ENCODE results near the gene PWWP2B. TPM values are rescaled to one million over a fixed set of nuclear protein-coding genes. Genes with fewer than 3 reads are reported as not detected.

The PWWP2B gene
- total RNA-seq, 5 donors from 2014 or later (not counting 1 experiment from before 2014, with no cell fraction given) = 11.5 to 15.3 (median 13.6) TPM

DNA sequence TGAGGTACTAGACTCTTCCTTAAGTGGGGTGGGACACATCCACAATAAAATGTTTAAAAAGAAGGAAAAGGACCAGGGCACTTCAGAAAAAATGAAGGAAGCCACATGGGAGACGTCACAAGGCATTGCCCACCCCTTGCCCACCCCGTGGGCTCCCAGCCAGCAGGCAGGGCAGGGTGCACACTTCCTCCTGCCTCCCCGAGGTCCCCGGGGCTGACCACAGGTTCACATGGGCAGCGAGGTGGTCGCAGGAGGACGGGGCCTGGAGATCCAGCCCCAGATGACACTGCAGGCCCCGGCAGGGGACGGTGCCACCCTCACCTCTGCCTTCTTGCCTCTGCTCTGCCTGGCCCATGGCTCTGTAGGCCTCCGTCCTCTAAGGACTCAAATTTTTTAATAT, 45.6 kb downstream of the PWWP2B start:
- no peak overlapping the region for H3K4me3 Mint-ChIP-seq
- peaks cover 33 to 35% (median 35%) of the 10 kb centered on the region in 3 donors for H3K4me1 Mint-ChIP-seq
- DNase-seq (no peak), ATAC-seq (replicated peaks in 1 of 4) (no peak)
- H3K36me3 ChIP-seq (ENCODE audit: control insufficient read depth in 2 of 2, extremely low read depth in 1 of 2, insufficient read depth in 1 of 2, low read length in 1 of 2) = no peaks in the 10 kb centered on the region
- H3K27me3 ChIP-seq (replicated peaks in 1 of 2; ENCODE audit: control insufficient read depth in 2 of 2, extremely low read depth in 1 of 2, insufficient read depth in 2 of 2, low read length in 1 of 2) = no peaks in the 10 kb centered on the region
- POLR2A ChIA-PET = no interaction called here
- H3K9me3 Mint-ChIP-seq = no peaks in the 10 kb centered on the region
- H3K9me3 ChIP-seq = no peaks in the 10 kb centered on the region
- no peak overlapping the region for H3K27ac ChIP-seq (ENCODE audit: low read length)
- peaks cover 26 to 43% of the 10 kb centered on the region in 2 experiments for H3K4me1 ChIP-seq (ENCODE audit: control insufficient read depth in 1 of 2, extremely low read depth in 1 of 2, insufficient read depth in 2 of 2, low read length in 2 of 2)
- no peak overlapping the region for H3K27ac Mint-ChIP-seq
- WGBS (ENCODE audit: insufficient coverage) = 82% methylated on average over 3 of the region's 10 CpGs
- CTCF ChIA-PET = interaction anchor here in 1 of 2 donors (1.6 kb wide), 1 partner anchor 135 kb away, joined by 5 read pairs; the partner anchor contains the start of gene STK32C
- no peak overlapping the region for H3K4me3 ChIP-seq (ENCODE audit: control insufficient read depth in 1 of 2, extremely low read depth in 1 of 2, low read length in 1 of 2)
- no peaks in the 10 kb centered on the region for H3K27me3 Mint-ChIP-seq
- H3K36me3 Mint-ChIP-seq = no peaks in the 10 kb centered on the region

DNA sequence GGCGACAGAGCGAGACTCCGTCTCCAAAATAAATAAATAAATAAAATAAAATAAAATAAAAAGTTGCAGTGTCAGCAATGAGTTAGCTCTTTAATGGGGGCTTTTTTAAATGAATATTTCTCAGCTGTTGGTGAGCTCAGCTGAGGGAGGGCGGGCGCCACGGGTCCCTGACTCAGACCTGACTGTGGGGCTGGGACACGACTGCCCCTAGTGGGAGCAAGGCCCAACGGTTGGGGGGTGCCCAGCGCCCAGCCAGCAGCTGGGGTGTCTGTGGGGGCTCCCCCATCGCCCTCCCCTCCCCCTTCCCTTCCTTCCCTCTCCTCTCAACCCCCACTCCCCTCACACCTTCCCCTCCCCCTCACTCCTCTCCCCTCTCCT, 46.6 kb downstream of the PWWP2B start:
- H3K27me3 ChIP-seq (replicated peaks in 1 of 2; ENCODE audit: control insufficient read depth in 2 of 2, extremely low read depth in 1 of 2, insufficient read depth in 2 of 2, low read length in 1 of 2) = no peaks in the 10 kb centered on the region
- H3K9me3 Mint-ChIP-seq = no peaks in the 10 kb centered on the region
- peak; percentile 41 to 50 (median 44) for ATAC-seq (replicated peaks in 1 of 4)
- DNase-seq = peak in 34 of 35 experiments; percentile 49 to 83 (median 66)
- no peak overlapping the region for H3K4me3 ChIP-seq (ENCODE audit: control insufficient read depth in 1 of 2, extremely low read depth in 1 of 2, low read length in 1 of 2)
- POLR2A ChIA-PET = no interaction called here
- H3K9me3 ChIP-seq = no peaks in the 10 kb centered on the region
- no peak overlapping the region for H3K27ac ChIP-seq (ENCODE audit: low read length)
- H3K27me3 Mint-ChIP-seq = no peaks in the 10 kb centered on the region
- H3K27ac Mint-ChIP-seq = peak overlapping the region in 1 of 2 donors; percentile 16
- H3K36me3 Mint-ChIP-seq = no peaks in the 10 kb centered on the region
- H3K4me1 Mint-ChIP-seq = peaks cover 39 to 41% (median 39%) of the 10 kb centered on the region in 3 donors
- WGBS (ENCODE audit: insufficient coverage) = 20% methylated on average over 1 of the region's 10 CpGs
- CTCF ChIA-PET = interaction anchor here in 1 of 2 donors (0.7 to 1.6 kb wide), 4 partner anchors 30 to 136 kb away, joined by 3 to 5 read pairs (median 3); partner anchors contain the start of gene STK32C
- H3K36me3 ChIP-seq (ENCODE audit: control insufficient read depth in 2 of 2, extremely low read depth in 1 of 2, insufficient read depth in 1 of 2, low read length in 1 of 2) = no peaks in the 10 kb centered on the region
- peak overlapping the region in 1 of 3 donors; percentile 74 for H3K4me3 Mint-ChIP-seq
- peaks cover 32 to 51% of the 10 kb centered on the region in 2 experiments for H3K4me1 ChIP-seq (ENCODE audit: control insufficient read depth in 1 of 2, extremely low read depth in 1 of 2, insufficient read depth in 2 of 2, low read length in 2 of 2)

DNA sequence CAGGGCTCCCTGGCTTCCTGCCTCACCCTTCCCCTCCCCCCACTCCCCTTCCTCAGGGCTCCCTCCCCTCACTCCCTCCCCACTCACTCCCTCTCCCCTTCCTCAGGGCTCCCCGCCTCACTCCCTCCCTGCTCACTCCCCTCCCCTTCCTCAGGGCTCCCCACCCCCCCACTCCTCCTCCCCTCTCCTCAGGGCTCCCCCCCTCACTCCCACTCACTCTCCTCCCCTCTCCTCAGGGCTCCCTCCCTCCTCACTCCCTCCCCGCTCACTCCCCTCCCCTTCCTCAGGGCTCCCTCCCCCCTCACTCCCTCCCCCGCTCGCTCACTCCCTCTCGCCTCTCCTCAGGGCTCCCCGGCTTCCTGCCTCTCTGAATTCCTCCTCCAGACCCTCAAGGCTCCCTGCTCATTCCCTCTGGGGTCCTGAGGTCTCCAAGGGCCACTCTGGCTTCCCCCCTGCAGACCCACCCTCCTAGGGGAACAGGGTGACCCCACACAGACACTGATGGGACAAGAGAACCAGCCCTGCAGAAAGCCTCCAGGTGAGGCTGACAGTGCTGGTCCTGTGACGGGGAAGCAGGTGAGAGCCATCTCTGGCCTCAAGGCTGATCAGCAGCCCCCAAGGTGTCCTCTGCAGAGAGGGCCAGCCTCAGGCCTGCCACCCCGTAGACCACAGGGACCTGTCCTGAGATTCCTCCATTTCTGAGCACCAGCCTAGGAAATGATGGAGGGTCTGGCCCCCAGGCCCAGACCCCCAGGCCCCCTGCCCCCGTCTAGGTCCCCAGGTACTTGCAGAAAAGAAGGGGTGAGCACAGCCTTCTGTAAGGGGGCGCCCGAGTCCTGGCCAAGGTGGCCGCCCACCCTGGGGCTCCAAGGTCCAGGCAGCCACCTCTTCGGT, 47.2 kb downstream of the PWWP2B start:
- no peaks in the 10 kb centered on the region for H3K27me3 Mint-ChIP-seq
- Histone ChIP-seq H3K27me3 (replicated peaks in 1 of 2; ENCODE audit: control insufficient read depth in 2 of 2, extremely low read depth in 1 of 2, insufficient read depth in 2 of 2, low read length in 1 of 2) (no peaks in the 10 kb centered on the region), H3K27ac (ENCODE audit: low read length) (peak overlapping the region; percentile 63), H3K36me3 (ENCODE audit: control insufficient read depth in 2 of 2, extremely low read depth in 1 of 2, insufficient read depth in 1 of 2, low read length in 1 of 2) (no peaks in the 10 kb centered on the region), H3K9me3 (no peaks in the 10 kb centered on the region), H3K4me3 (ENCODE audit: control insufficient read depth in 1 of 2, extremely low read depth in 1 of 2, low read length in 1 of 2) (peak overlapping the region in 1 of 2 donors; percentile 23), H3K4me1 (ENCODE audit: control insufficient read depth in 1 of 2, extremely low read depth in 1 of 2, insufficient read depth in 2 of 2, low read length in 2 of 2) (peaks cover 32 to 52% of the 10 kb centered on the region in 2 experiments)
- 50% methylated on average over 11 of the region's 13 CpGs for WGBS (ENCODE audit: insufficient coverage)
- ATAC-seq (replicated peaks in 1 of 4) (no peak), DNase-seq (peak in 4 of 35 experiments; percentile 27 to 49 (median 30))
- CTCF ChIA-PET = interaction anchor here (0.6 to 1.6 kb wide), 4 partner anchors 15 to 136 kb away, joined by 3 to 5 read pairs (median 4); partner anchors contain the start of gene STK32C (in 1 of the 2)
- peaks cover 39 to 42% (median 39%) of the 10 kb centered on the region in 3 donors for H3K4me1 Mint-ChIP-seq
- POLR2A ChIA-PET = no interaction called here
- no peaks in the 10 kb centered on the region for H3K9me3 Mint-ChIP-seq
- peak overlapping the region in 1 of 3 donors; percentile 74 for H3K4me3 Mint-ChIP-seq
- no peaks in the 10 kb centered on the region for H3K36me3 Mint-ChIP-seq
- peak overlapping the region; percentile 82 to 86 for H3K27ac Mint-ChIP-seq

DNA sequence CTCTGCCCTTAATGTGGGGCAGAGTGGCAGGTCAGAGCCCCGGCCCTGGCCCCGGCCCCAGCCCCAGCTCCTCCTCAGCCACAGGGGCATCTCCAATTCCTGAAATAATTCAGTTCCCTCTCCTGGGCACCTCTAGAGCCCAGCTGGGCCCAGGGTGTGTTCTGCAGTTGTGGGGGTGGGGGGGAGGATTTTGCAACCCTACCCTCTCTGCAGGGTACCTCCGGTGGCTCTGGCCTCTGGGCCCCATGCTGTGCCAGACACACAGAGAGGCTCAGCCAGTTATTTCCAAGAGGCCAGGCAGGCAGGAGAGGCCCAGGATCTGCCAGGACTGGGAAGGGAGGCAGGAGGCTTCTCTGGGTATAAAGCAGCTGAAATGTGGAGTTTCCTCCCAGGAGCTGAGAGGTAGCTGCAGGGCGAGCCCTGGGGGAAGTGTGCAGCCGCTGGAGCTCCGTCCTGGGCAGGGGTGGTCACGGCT, 47.9 kb downstream of the PWWP2B start:
- Histone ChIP-seq H3K9me3 (no peaks in the 10 kb centered on the region), H3K4me1 (ENCODE audit: control insufficient read depth in 1 of 2, extremely low read depth in 1 of 2, insufficient read depth in 2 of 2, low read length in 2 of 2) (peaks cover 32 to 57% of the 10 kb centered on the region in 2 experiments), H3K27ac (ENCODE audit: low read length) (peak overlapping the region; percentile 63), H3K4me3 (ENCODE audit: control insufficient read depth in 1 of 2, extremely low read depth in 1 of 2, low read length in 1 of 2) (no peak overlapping the region), H3K36me3 (ENCODE audit: control insufficient read depth in 2 of 2, extremely low read depth in 1 of 2, insufficient read depth in 1 of 2, low read length in 1 of 2) (no peaks in the 10 kb centered on the region), H3K27me3 (replicated peaks in 1 of 2; ENCODE audit: control insufficient read depth in 2 of 2, extremely low read depth in 1 of 2, insufficient read depth in 2 of 2, low read length in 1 of 2) (no peaks in the 10 kb centered on the region)
- POLR2A ChIA-PET = no interaction called here
- H3K27me3 Mint-ChIP-seq = no peaks in the 10 kb centered on the region
- peak overlapping the region in 1 of 3 donors; percentile 74 for H3K4me3 Mint-ChIP-seq
- ATAC-seq (replicated peaks in 1 of 4) = no peak
- 62% methylated on average over 3 of the region's 7 CpGs for WGBS (ENCODE audit: insufficient coverage)
- CTCF ChIA-PET = interaction anchor here in 1 of 2 donors (0.6 kb wide), 1 partner anchor 14 kb away, joined by 5 read pairs; no protein-coding TSS in a partner anchor
- H3K9me3 Mint-ChIP-seq = no peaks in the 10 kb centered on the region
- DNase-seq = no peak
- H3K36me3 Mint-ChIP-seq = no peaks in the 10 kb centered on the region
- H3K27ac Mint-ChIP-seq = peak overlapping the region; percentile 77 to 82
- peaks cover 39 to 46% (median 39%) of the 10 kb centered on the region in 3 donors for H3K4me1 Mint-ChIP-seq

DNA sequence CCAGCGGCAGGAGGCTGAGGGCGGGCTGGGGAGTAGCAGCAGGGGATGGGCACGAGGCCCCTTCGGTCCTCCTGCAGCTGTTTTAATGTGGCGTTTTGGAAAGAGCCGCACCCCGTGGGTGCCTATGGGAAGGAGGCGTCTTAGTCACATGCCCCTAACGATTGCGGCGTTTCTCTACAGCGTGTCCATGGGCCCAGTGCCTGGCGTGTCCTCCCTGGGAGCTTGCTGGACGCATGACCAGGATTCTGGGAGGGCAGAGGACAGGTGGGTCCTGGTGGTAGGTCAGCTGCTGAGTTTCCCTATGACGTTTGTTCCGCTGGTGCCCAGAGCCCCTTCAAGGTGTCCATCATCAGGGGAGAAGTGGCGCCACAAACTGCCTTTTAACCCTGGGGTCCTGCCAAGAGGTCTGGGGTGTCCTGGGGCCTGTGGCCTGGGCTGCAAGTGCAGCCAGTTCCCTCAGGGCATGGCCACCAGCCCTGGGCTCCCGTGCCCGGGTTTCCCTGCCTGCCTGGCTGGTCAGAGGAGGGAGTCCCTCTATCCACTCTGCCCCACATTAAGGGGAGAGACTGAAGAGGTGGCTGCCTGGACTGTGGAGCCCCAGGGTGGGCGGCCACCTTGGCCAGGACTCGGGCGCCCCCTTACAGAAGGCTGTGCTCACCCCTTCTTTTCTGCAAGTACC, 48.7 kb downstream of the PWWP2B start:
- Mint-ChIP-seq H3K27ac (peak overlapping the region; percentile 98 to 99), H3K27me3 (no peaks in the 10 kb centered on the region), H3K4me1 (peaks cover 39 to 46% (median 41%) of the 10 kb centered on the region in 3 donors), H3K4me3 (peak overlapping the region in 1 of 3 donors; percentile 74), H3K9me3 (no peaks in the 10 kb centered on the region), H3K36me3 (no peaks in the 10 kb centered on the region)
- H3K4me1 ChIP-seq (ENCODE audit: control insufficient read depth in 1 of 2, extremely low read depth in 1 of 2, insufficient read depth in 2 of 2, low read length in 2 of 2) = peaks cover 32 to 57% of the 10 kb centered on the region in 2 experiments
- H3K36me3 ChIP-seq (ENCODE audit: control insufficient read depth in 2 of 2, extremely low read depth in 1 of 2, insufficient read depth in 1 of 2, low read length in 1 of 2) = no peaks in the 10 kb centered on the region
- H3K27me3 ChIP-seq (replicated peaks in 1 of 2; ENCODE audit: control insufficient read depth in 2 of 2, extremely low read depth in 1 of 2, insufficient read depth in 2 of 2, low read length in 1 of 2) = no peaks in the 10 kb centered on the region
- H3K9me3 ChIP-seq = no peaks in the 10 kb centered on the region
- WGBS (ENCODE audit: insufficient coverage) = 89% methylated on average over 13 of the region's 22 CpGs
- CTCF ChIA-PET = no interaction called here
- ATAC-seq (replicated peaks in 1 of 4) (no peak), DNase-seq (no peak)
- H3K4me3 ChIP-seq (ENCODE audit: control insufficient read depth in 1 of 2, extremely low read depth in 1 of 2, low read length in 1 of 2) = no peak overlapping the region
- H3K27ac ChIP-seq (ENCODE audit: low read length) = peak overlapping the region; percentile 98
- POLR2A ChIA-PET = no interaction called here

DNA sequence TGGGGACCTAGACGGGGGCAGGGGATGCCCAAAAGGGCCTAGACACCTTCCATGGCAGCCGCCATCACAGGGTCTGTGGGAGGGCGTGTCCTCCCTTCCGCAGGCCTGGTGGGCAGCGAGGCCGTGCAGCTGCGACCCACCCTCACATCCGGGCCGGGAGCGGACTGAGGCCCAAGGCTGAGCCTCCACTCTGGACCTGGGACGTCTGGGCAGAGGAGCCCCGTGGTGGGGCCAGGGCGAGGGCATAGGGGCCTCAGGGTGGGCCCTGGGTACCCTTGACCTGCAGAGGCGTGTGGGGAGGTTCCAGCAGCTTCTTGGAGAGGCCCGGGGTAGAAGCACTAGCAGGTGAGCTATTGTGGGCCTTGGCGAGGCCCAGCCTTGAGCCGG, 49.2 kb downstream of the PWWP2B start:
- Mint-ChIP-seq H3K27ac (peak overlapping the region; percentile 98 to 99), H3K9me3 (no peaks in the 10 kb centered on the region), H3K36me3 (no peaks in the 10 kb centered on the region), H3K4me1 (peaks cover 39 to 47% (median 41%) of the 10 kb centered on the region in 3 donors), H3K4me3 (peak overlapping the region; percentile 49 to 74 (median 58)), H3K27me3 (no peaks in the 10 kb centered on the region)
- ChIA-PET POLR2A (no interaction called here), CTCF (no interaction called here)
- Histone ChIP-seq H3K36me3 (ENCODE audit: control insufficient read depth in 2 of 2, extremely low read depth in 1 of 2, insufficient read depth in 1 of 2, low read length in 1 of 2) (no peaks in the 10 kb centered on the region), H3K4me1 (ENCODE audit: control insufficient read depth in 1 of 2, extremely low read depth in 1 of 2, insufficient read depth in 2 of 2, low read length in 2 of 2) (peaks cover 32 to 57% of the 10 kb centered on the region in 2 experiments), H3K27ac (ENCODE audit: low read length) (peak overlapping the region; percentile 98), H3K27me3 (replicated peaks in 1 of 2; ENCODE audit: control insufficient read depth in 2 of 2, extremely low read depth in 1 of 2, insufficient read depth in 2 of 2, low read length in 1 of 2) (no peaks in the 10 kb centered on the region), H3K9me3 (no peaks in the 10 kb centered on the region), H3K4me3 (ENCODE audit: control insufficient read depth in 1 of 2, extremely low read depth in 1 of 2, low read length in 1 of 2) (no peak overlapping the region)
- DNase-seq (no peak), ATAC-seq (replicated peaks in 1 of 4) (no peak)
- 95% methylated on average over 16 of the region's 17 CpGs for WGBS (ENCODE audit: insufficient coverage)

Data from T-cell (primary cell).